GM12878 (cell line): ENCODE data around the gene HIVEP3. TPM values are rescaled to one million over a fixed set of nuclear protein-coding genes. Genes with fewer than 3 reads are reported as not detected.
A peak's percentile ranks its signal among the peaks of the same experiment; 100 is the strongest.

ENCODE experiments used
- ATAC-seq: fragments of 200-7000 bp; cut with Tn5 transposase; 3 replicates; pipeline ENCODE4 v1.9.1; 2020; ENCODE audit warnings: mild to moderate bottlenecking, moderate library complexity
- BruUV-seq: library from RNA; stranded (reverse); fragments of 400-500 nt; replicated peaks from 2 replicates; lab custom pipeline; 2021; lab: Mats Ljungman, UMichigan
- CTCF ChIA-PET: fragments of 300-600 bp; sonication (Branson Sonifier 250); formaldehyde crosslinking; extraction: SDS; loops from one replicate; lab custom pipeline; 2021; ENCODE audit warnings: inconsistent platforms; lab: Yijun Ruan, JAX
- POLR2A ChIA-PET: fragments of 350-600 bp; formaldehyde crosslinking; extraction: SDS; loops from one replicate; lab custom pipeline; 2021; ENCODE audit warnings: inconsistent platforms; lab: Charles Lee
- RAD21 ChIA-PET: fragments of 300-600 bp; sonication (Branson Sonifier 250); formaldehyde crosslinking; loops from one replicate; lab custom pipeline; 2023; ENCODE audit warnings: antibody characterized with exemption; ENCODE audit not compliant: unreplicated experiment; lab: Charles Lee
- SMC1A ChIA-PET: fragments of 300-600 bp; sonication (Branson Sonifier 250); formaldehyde crosslinking; loops from one replicate; lab custom pipeline; 2023; ENCODE audit not compliant: unreplicated experiment, uncharacterized antibody; lab: Charles Lee
- DNase-seq: peaks from one replicate; pipeline ENCODE4 v3.0.0-alpha.2; 2011; ENCODE audit warnings: low read depth, low spot score
- FAIRE-seq: peaks from 3 replicates; lab custom pipeline; 2011; peaks lifted over from hg19 to GRCh38; lab: Jason Lieb, UNC
- H2AFZ ChIP-seq: 2 replicates; pipeline ENCODE4 v1.6.0; 2011; ENCODE audit warnings: low read depth, low read length, control low read depth; ENCODE audit not compliant: control insufficient read depth
- H3K27ac ChIP-seq: 2 replicates; pipeline ENCODE4 v1.5.1; 2011; ENCODE audit warnings: control low read depth; ENCODE audit not compliant: control insufficient read depth, insufficient read depth
- H3K27me3 ChIP-seq, 2 experiments: replicated peaks in 1 of 2; 2 replicates each; pipeline versions ENCODE4 v1.6.0 to v1.6.1; 2011; ENCODE audit warnings: low read length in 1 of 2; ENCODE audit not compliant: control insufficient read depth in 2 of 2, insufficient read depth in 2 of 2
- H3K36me3 ChIP-seq, 2 experiments: 2 replicates each; pipeline ENCODE4 v1.5.1; 2011; ENCODE audit warnings: low read length in 1 of 2; ENCODE audit not compliant: control insufficient read depth in 2 of 2, insufficient read depth in 2 of 2
- H3K4me1 ChIP-seq: 2 replicates; pipeline ENCODE4 v1.6.1; 2011; ENCODE audit warnings: mild to moderate bottlenecking, low read length, moderate library complexity, mixed read lengths; ENCODE audit not compliant: control insufficient read depth, insufficient read depth
- H3K4me2 ChIP-seq: 2 replicates; pipeline ENCODE4 v1.6.0; 2011; ENCODE audit warnings: control low read depth; ENCODE audit not compliant: control insufficient read depth, insufficient read depth
- H3K4me3 ChIP-seq: fragments of 200-600 bp; sonication (generic); 2 replicates; pipeline ENCODE4 v1.5.1; 2016
- H3K79me2 ChIP-seq: 2 replicates; pipeline ENCODE4 v1.6.0; 2011; ENCODE audit warnings: low read length; ENCODE audit not compliant: control insufficient read depth, insufficient read depth
- H3K9ac ChIP-seq: 2 replicates; pipeline ENCODE4 v1.8.0; 2011; ENCODE audit warnings: low read length, control low read depth, mixed read lengths; ENCODE audit not compliant: control insufficient read depth, insufficient read depth
- H3K9me3 ChIP-seq: replicated peaks from 3 replicates; pipeline ENCODE4 v1.5.1; 2011; ENCODE audit warnings: mild to moderate bottlenecking, low read length; ENCODE audit not compliant: control insufficient read depth, insufficient read depth
- H4K20me1 ChIP-seq: 2 replicates; pipeline ENCODE4 v1.6.0; 2011; ENCODE audit not compliant: control insufficient read depth, insufficient read depth
- CBX3 ChIP-seq: fragments of 200-600 bp; sonication (generic); IDR thresholded peaks from 2 replicates; pipeline ENCODE4 v1.6.1; 2016; ENCODE audit warnings: low read depth, borderline replicate concordance
- FOXM1 ChIP-seq: IDR thresholded peaks from 2 replicates; pipeline ENCODE4 v1.6.1; 2012; ENCODE audit warnings: low read depth, mild to moderate bottlenecking, inconsistent platforms, low read length, moderate library complexity
- GATAD2B ChIP-seq: fragments of 450-650 bp; conservative IDR thresholded peaks from 2 replicates; pipeline ENCODE4 v1.6.1; 2017; ENCODE audit warnings: low read depth, mild to moderate bottlenecking, moderate library complexity
- HDGF ChIP-seq: fragments of 450-650 bp; IDR thresholded peaks from 2 replicates; pipeline ENCODE4 v1.6.1; 2016; ENCODE audit warnings: antibody characterized with exemption
- IKZF1 ChIP-seq: fragments of 450-650 bp; conservative IDR thresholded peaks from 2 replicates; pipeline ENCODE4 v1.6.1; 2017; ENCODE audit warnings: antibody characterized with exemption, mild to moderate bottlenecking
- IRF4 ChIP-seq: IDR thresholded peaks from 2 replicates; pipeline ENCODE4 v1.6.1; 2011; ENCODE audit warnings: low read depth, low read length
- IRF5 ChIP-seq: fragments of 450-650 bp; IDR thresholded peaks from 2 replicates; pipeline ENCODE4 v1.6.1; 2017; ENCODE audit warnings: borderline replicate concordance
- MAX ChIP-seq: IDR thresholded peaks from 2 replicates; pipeline ENCODE4 v1.6.1; 2012; ENCODE audit warnings: low read depth, low read length, improper control_type of control experiment
- NR2F1 ChIP-seq: fragments of 450-650 bp; conservative IDR thresholded peaks from 2 replicates; pipeline ENCODE4 v1.6.1; 2017; ENCODE audit warnings: mild to moderate bottlenecking
- PAX5 ChIP-seq: IDR thresholded peaks from 2 replicates; pipeline ENCODE4 v1.6.1; 2011; ENCODE audit warnings: low read depth, low read length, borderline replicate concordance
- PAX8 ChIP-seq: fragments of 450-650 bp; IDR thresholded peaks from 2 replicates; pipeline ENCODE4 v1.6.1; 2017; ENCODE audit warnings: mild to moderate bottlenecking, moderate library complexity
- RBBP5 ChIP-seq: fragments of 200-600 bp; sonication (generic); conservative IDR thresholded peaks from 2 replicates; pipeline ENCODE4 v1.6.1; 2016
- RELA ChIP-seq: fragments of 450-650 bp; IDR thresholded peaks from 2 replicates; pipeline ENCODE4 v1.8.0; 2014; ENCODE audit warnings: borderline replicate concordance; ENCODE audit not compliant: partially characterized antibody
- RFX5 ChIP-seq: IDR thresholded peaks from 2 replicates; pipeline ENCODE4 v1.6.1; 2011; ENCODE audit warnings: low read depth, low read length, improper control_type of control experiment
- SIX5 ChIP-seq: IDR thresholded peaks from 2 replicates; pipeline ENCODE4 v1.6.1; 2011; ENCODE audit warnings: mild to moderate bottlenecking, low read depth, low read length, moderate library complexity; ENCODE audit not compliant: severe bottlenecking
- SKIL ChIP-seq: fragments of 450-650 bp; IDR thresholded peaks from 2 replicates; pipeline ENCODE4 v1.6.1; 2017; ENCODE audit warnings: mild to moderate bottlenecking, low read depth, inconsistent platforms; ENCODE audit not compliant: poor library complexity, severe bottlenecking
- STAT1 ChIP-seq: fragments of 450-650 bp; conservative IDR thresholded peaks from 2 replicates; pipeline ENCODE4 v1.6.1; 2014; ENCODE audit warnings: antibody characterized with exemption, mild to moderate bottlenecking
- STAT3 ChIP-seq: IDR thresholded peaks from 2 replicates; pipeline ENCODE4 v1.6.1; 2011; ENCODE audit warnings: low read depth, low read length, improper control_type of control experiment
- YBX1 ChIP-seq: fragments of 450-650 bp; IDR thresholded peaks from 2 replicates; pipeline ENCODE4 v1.6.1; 2016; ENCODE audit warnings: antibody characterized with exemption
- WGBS: methylation state at CpG from one replicate; pipeline ENCODE4 v1.1.6; 2016; ENCODE audit warnings: low lambda C conversion rate; ENCODE audit not compliant: insufficient replicate concordance, insufficient coverage; ENCODE audit errors: missing lambda C conversion rate; 5-methylcytosine and 5-hydroxymethylcytosine counted together
- in situ Hi-C: fragments of 300-500 bp; cut with MboI; formaldehyde crosslinking; loops from 9 replicates; pipeline ENCODE4 v1.14.3; 2018; ENCODE audit warnings: mixed read lengths
- intact Hi-C: fragments of 100-400 bp; cut with micrococcal nuclease; formaldehyde crosslinking; loops from one replicate; pipeline ENCODE4 v1.14.2; 2022; ENCODE audit not compliant: unreplicated experiment
- polyA plus RNA-seq, 11 experiments: library from polyadenylated mRNA; depleted of rRNA in 4 of 11; unstranded in 6 of 11; stranded (reverse) in 5 of 11; fragments of >200 nt; fragmentation: Nextera tagmentation in 4 of 11; fragmentation: Illumina TruSeq in 1 of 11; extraction: Ambion mirVana in 4 of 11; extraction: Trizol in 1 of 11; gene quantifications; 1 replicate in 1 of 11; 2 replicates in 10 of 11; pipeline versions ENCODE4 v1.2.1 to v1.2.3, GENCODE V29; 2011 to 2016; ENCODE audit warnings: inconsistent platforms in 2 of 11, missing spikeins in 2 of 11, low read depth in 1 of 11
- total RNA-seq, 4 experiments: library from RNA; depleted of rRNA in 3 of 4; stranded (reverse); fragments of >200 nt in 3 of 4; fragmentation: Illumina TruSeq in 1 of 4; extraction: Trizol in 1 of 4; gene quantifications; 2 replicates each; pipeline versions ENCODE4 v1.2.1 to v1.2.3, GENCODE V29; 2013 to 2021

The HIVEP3 gene
- total and polyA plus RNA-seq, 10 of the 15 experiments (the other 5 are each of a cell fraction or from before 2014, with no cell fraction given) = 1.8 to 13.6 (median 3.8) TPM

GRCh38 chr1:41622859-41623732, 295.6 kb downstream of the HIVEP3 start (continued):
- TF ChIP-seq SKIL (peak; percentile 81), NR2F1 (peak; percentile 65; the same call in 1 of the 2 replicates), IKZF1 (peak; percentile 94), FOXM1 (peak; percentile 75; the same call in 1 of the 2 replicates), SIX5 (no peak), RFX5 (no peak), STAT3 (0 out of 2 replicates have a peak, but pooled peaks have one; percentile 63)

- Histone ChIP-seq H3K4me2 (peak overlapping the region; percentile 92), H2AFZ (no peak overlapping the region), H3K4me3 (no peak overlapping the region), H4K20me1 (no peaks in the 10 kb centered on the region), H3K9me3 (no peaks in the 10 kb centered on the region), H3K9ac (no peak overlapping the region), H3K36me3 (peaks cover 0 to 2% of the 10 kb centered on the region in 2 experiments; a peak in 2 of 4 replicates), H3K4me1 (peaks cover 29% of the 10 kb centered on the region), H3K27ac (peak overlapping the region; percentile 74), H3K27me3 (no peaks in the 10 kb centered on the region), H3K79me2 (no peaks in the 10 kb centered on the region; the same call in 1 of the 2 replicates)
- intact Hi-C loops = no loop called here
- BruUV-seq = no TSS peak
- DNase-seq = no peak
- ATAC-seq = no peak
- 83% methylated on average over 8 of the region's 8 CpGs for WGBS
- ChIA-PET POLR2A (interaction anchor here (1.2 to 3.1 kb wide), 4 partner anchors 18 to 107 kb away, joined by 3 to 15 read pairs (median 6); no protein-coding TSS in a partner anchor), SMC1A (interaction anchor here (1.0 to 8.7 kb wide), 9 partner anchors 17 to 189 kb away, joined by 3 to 95 read pairs (median 3); no protein-coding TSS in a partner anchor), CTCF (interaction anchor here (1.4 to 8.9 kb wide), 5 partner anchors 10 to 189 kb away, joined by 3 to 63 read pairs (median 5); no protein-coding TSS in a partner anchor), RAD21 (interaction anchor here (1.3 to 3.9 kb wide), 9 partner anchors 20 to 128 kb away, joined by 3 to 29 read pairs (median 5); no protein-coding TSS in a partner anchor)
- in situ Hi-C loops = no loop called here
- FAIRE-seq = no peak
- TF ChIP-seq YBX1 = no peak
- no peak for TF ChIP-seq CBX3
- no peak for TF ChIP-seq PAX8
- TF ChIP-seq GATAD2B = no peak
- TF ChIP-seq IRF5 = no peak
- no peak for TF ChIP-seq STAT1
- TF ChIP-seq RELA = no peak
- TF ChIP-seq MAX = no peak
- no peak for TF ChIP-seq IRF4
- no peak for TF ChIP-seq HDGF
- TF ChIP-seq PAX5 = no peak
- TF ChIP-seq RBBP5 = no peak
Measured at GRCh38 chr1:41622402-41622801, 296.3 kb downstream of the HIVEP3 start.
